Testis (tissue), 3 donors: ENCODE results near the gene DNAJC13. TPM values are rescaled to one million over a fixed set of nuclear protein-coding genes. Genes with fewer than 3 reads are reported as not detected.

ENCODE experiments used
- DNase-seq: peaks from one replicate; pipeline ENCODE4 v3.0.0-alpha.2; 2019
- H3K27ac ChIP-seq, 2 donors: fragments of 200-600 bp; sonication (generic); one replicate each; pipeline ENCODE4 v1.5.1; 2019
- H3K27me3 ChIP-seq: fragments of 200-600 bp; sonication (generic); one replicate; pipeline ENCODE4 v1.5.1; 2019
- H3K36me3 ChIP-seq: fragments of 200-600 bp; sonication (generic); one replicate; pipeline ENCODE4 v1.5.1; 2017; ENCODE audit warnings: low read depth; ENCODE audit errors: missing control alignments
- H3K4me1 ChIP-seq: fragments of 200-600 bp; sonication (generic); one replicate; pipeline ENCODE4 v1.5.1; 2019
- H3K4me3 ChIP-seq, 2 donors: fragments of 200-600 bp; sonication (generic); one replicate each; pipeline ENCODE4 v1.5.1; 2017 to 2019
- H3K9me3 ChIP-seq: fragments of 200-600 bp; sonication (generic); one replicate; pipeline ENCODE4 v1.5.1; 2017
- CTCF ChIP-seq, 3 experiments: fragments of 450-650 bp in 2 of 3; fragments of 200-600 bp in 1 of 3; sonication (generic) in 1 of 3; IDR thresholded peaks; one replicate each; pipeline ENCODE4 v1.5.1; 2016 to 2019; ENCODE audit warnings: antibody characterized with exemption in 3 of 3, mild to moderate bottlenecking in 2 of 3, moderate library complexity in 1 of 3
- POLR2A ChIP-seq: fragments of 450-650 bp; IDR thresholded peaks from one replicate; pipeline ENCODE4 v1.6.1; 2017; ENCODE audit warnings: antibody characterized with exemption, mild to moderate bottlenecking, moderate library complexity
- WGBS, 2 donors: methylation state at CpG; one replicate each; pipeline ENCODE4 v1.1.5; 2018; 5-methylcytosine and 5-hydroxymethylcytosine counted together
- intact Hi-C: fragments of 100-400 bp; cut with DNase I; formaldehyde crosslinking; loops from one replicate; pipeline ENCODE4 v1.15.1; 2023; ENCODE audit warnings: low total_unique reads
- polyA plus RNA-seq: library from polyadenylated mRNA; stranded (reverse); fragments of 350-450 nt; fragmentation: Illumina TruSeq; extraction: RNeasy Lipid Tissue Mini Kit (QIAGEN cat#74804); gene quantifications from one replicate; pipeline ENCODE4 v1.2.3, GENCODE V29; 2014; ENCODE audit warnings: low read depth, low replicate concordance; ENCODE audit not compliant: insufficient read depth
- total RNA-seq, 2 donors: library from RNA; depleted of rRNA; stranded (reverse); fragments of >200 nt; gene quantifications; one replicate each; pipeline ENCODE4 v1.2.3, GENCODE V29; 2016

The DNAJC13 gene
- total and polyA plus RNA-seq, 3 donors from 2014 or later = 16.8 to 54.4 (median 40.1) TPM

DNA sequence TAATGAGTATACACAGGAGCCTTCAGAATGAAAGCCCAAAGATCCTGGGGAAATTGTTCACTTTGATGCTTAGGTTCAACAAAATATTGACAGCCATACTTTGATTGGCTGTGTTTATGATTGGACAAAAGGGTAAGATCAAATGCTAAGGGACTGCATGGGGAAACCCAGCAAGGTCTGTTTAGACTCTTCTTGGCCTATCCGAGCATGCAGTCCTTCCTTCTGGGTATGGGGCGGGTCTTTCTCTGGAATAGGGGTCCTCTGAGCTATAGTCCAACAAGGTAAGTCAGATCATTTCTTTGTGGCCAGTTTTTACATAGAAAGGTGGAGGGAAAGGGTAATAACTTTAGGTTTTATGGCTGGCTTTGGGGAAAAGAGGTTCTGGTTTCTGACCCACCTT is 126.8 kb downstream of the DNAJC13 start:
- WGBS, 2 donors = 95% methylated on average over 2 of the region's 2 CpGs
- no peaks in the 10 kb centered on the region for H3K36me3 ChIP-seq
- no peak for DNase-seq

DNA sequence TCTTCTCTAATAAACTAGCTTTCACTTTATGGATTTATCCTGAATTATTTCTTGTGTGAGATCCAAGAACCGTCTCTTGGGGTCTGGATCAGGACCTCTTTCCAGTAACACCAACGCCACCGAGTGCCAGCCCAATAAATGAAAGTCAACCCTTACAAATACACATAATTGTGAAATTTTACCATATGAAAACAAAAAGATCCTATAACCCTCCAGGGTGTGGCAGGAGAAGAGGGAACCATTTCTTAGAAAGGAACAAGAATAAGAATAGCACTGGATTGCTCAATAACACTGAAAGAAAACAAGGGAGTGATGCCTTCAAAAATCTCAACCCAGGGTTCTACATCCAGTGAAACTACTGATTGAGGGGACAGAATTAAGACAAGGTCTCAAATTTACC is 128.2 kb downstream of the DNAJC13 start:
- Histone ChIP-seq H3K27ac (no peak overlapping the region), H3K36me3 (no peaks in the 10 kb centered on the region), H3K4me3 (no peak overlapping the region), H3K4me1 (peaks cover 5% of the 10 kb centered on the region), H3K27me3 (no peaks in the 10 kb centered on the region), H3K9me3 (no peaks in the 10 kb centered on the region)
- 71 to 76% methylated on average over 3 of the region's 3 CpGs for WGBS, 2 donors
- no peak for TF ChIP-seq CTCF (IDR thresholded peaks at IDR 0.05)
- TF ChIP-seq POLR2A = no peak
- DNase-seq = no peak
- intact Hi-C loops = no loop called here

More for the DNA sequence above, 126.8 kb downstream of the DNAJC13 start:
- no peak for TF ChIP-seq POLR2A
- no peak for TF ChIP-seq CTCF (IDR thresholded peaks at IDR 0.05)
- no peak overlapping the region for H3K27ac ChIP-seq
- H3K27me3 ChIP-seq = no peaks in the 10 kb centered on the region
- no peaks in the 10 kb centered on the region for H3K9me3 ChIP-seq
- H3K4me1 ChIP-seq = no peaks in the 10 kb centered on the region
- H3K4me3 ChIP-seq = no peak overlapping the region
- intact Hi-C loops = loop anchor here (5.0 kb wide), 1 partner anchor 98 kb away; no protein-coding TSS in a partner anchor

DNA sequence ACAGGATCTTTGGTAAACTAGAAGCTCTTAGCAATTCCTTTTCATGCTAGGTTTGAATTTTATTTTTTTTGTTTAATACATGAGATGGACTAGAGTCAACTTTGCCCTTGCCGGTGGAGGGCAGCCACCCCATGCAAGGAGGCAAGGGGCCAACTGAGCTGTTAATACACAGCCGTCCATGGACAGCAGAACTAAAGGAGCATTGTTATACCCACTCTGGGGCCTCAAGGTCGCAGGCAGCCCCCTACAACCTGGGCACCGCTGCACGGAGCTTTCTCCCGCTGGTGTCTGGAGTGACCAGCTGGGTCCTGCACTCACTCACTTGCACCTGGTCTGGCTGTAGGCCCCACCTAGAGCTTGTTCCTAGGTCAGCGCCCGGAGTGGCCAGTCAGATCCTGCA is 131.9 kb downstream of the DNAJC13 start:
- no peaks in the 10 kb centered on the region for H3K36me3 ChIP-seq
- intact Hi-C loops = no loop called here
- H3K27me3 ChIP-seq = no peaks in the 10 kb centered on the region
- H3K9me3 ChIP-seq = no peaks in the 10 kb centered on the region
- no peak for TF ChIP-seq POLR2A
- no peak for TF ChIP-seq CTCF (IDR thresholded peaks at IDR 0.05)
- no peak overlapping the region for H3K4me3 ChIP-seq
- no peak overlapping the region for H3K27ac ChIP-seq
- 76 to 85% methylated on average over 8 of the region's 8 CpGs for WGBS, 2 donors
- DNase-seq = no peak
- peaks cover 11% of the 10 kb centered on the region for H3K4me1 ChIP-seq

GRCh38 chr3:132549890-132550578 is 132.7 kb downstream of the DNAJC13 start:
- Histone ChIP-seq H3K4me3 (no peak overlapping the region), H3K36me3 (no peaks in the 10 kb centered on the region), H3K4me1 (peaks cover 11% of the 10 kb centered on the region), H3K27me3 (no peaks in the 10 kb centered on the region), H3K9me3 (no peaks in the 10 kb centered on the region), H3K27ac (no peak overlapping the region)
- no peak for DNase-seq
- intact Hi-C loops = no loop called here
- TF ChIP-seq POLR2A (no peak), CTCF (IDR thresholded peaks at IDR 0.05) (no peak)
